OCI-LY3 (cell line): ENCODE measurements around the gene PKLR.

Experiments
- H2AFZ ChIP-seq: fragments of 200-600, 300-600 bp; shearing (Covaris generic); 2 replicates; pipeline ENCODE4 v1.6.0; 2014; ENCODE audit warnings: antibody characterized with exemption, low read depth, low read length
- H3K27ac ChIP-seq: fragments of 200-600, 300-600 bp; sonication (generic); 2 replicates; pipeline ENCODE4 v1.5.1; 2014; ENCODE audit warnings: mild to moderate bottlenecking, low read length, moderate library complexity, mixed read lengths
- H3K27me3 ChIP-seq: fragments of 200-600, 300-600 bp; sonication (generic); 2 replicates; pipeline ENCODE4 v1.6.1; 2014; ENCODE audit warnings: low read depth, low read length, mixed read lengths
- H3K36me3 ChIP-seq: fragments of 200-600, 300-600 bp; sonication (generic); replicated peaks from 2 replicates; pipeline ENCODE3; 2014; ENCODE audit warnings: low read depth, low read length, mixed read lengths
- H3K4me1 ChIP-seq: fragments of 300-600, 200-600 bp; sonication (generic); 2 replicates; pipeline ENCODE4 v1.6.1; 2014; ENCODE audit warnings: low read length, mixed read lengths
- H3K4me2 ChIP-seq: fragments of 200-600, 300-600 bp; sonication (generic); 2 replicates; pipeline ENCODE4 v1.6.1; 2014; ENCODE audit warnings: low read length, mixed read lengths
- H3K4me3 ChIP-seq: fragments of 300-600, 200-600 bp; sonication (generic); 2 replicates; pipeline ENCODE4 v1.5.1; 2014; ENCODE audit warnings: antibody characterized with exemption, mild to moderate bottlenecking, low read length, moderate library complexity
- H3K79me2 ChIP-seq: fragments of 300-600, 200-600 bp; shearing (Covaris generic); 2 replicates; pipeline ENCODE4 v1.6.1; 2014; ENCODE audit warnings: mild to moderate bottlenecking, low read length, mixed read lengths
- H3K9ac ChIP-seq: fragments of 300-600, 200-600 bp; shearing (Covaris generic); 2 replicates; pipeline ENCODE4 v1.6.0; 2014; ENCODE audit warnings: mild to moderate bottlenecking, low read length, moderate library complexity
- H3K9me3 ChIP-seq: fragments of 200-600, 300-600 bp; shearing (Covaris generic); 2 replicates; pipeline ENCODE4 v1.6.1; 2014; ENCODE audit warnings: low read length, mixed read lengths; ENCODE audit not compliant: insufficient read depth
- H4K20me1 ChIP-seq: fragments of 200-600, 300-600 bp; sonication (generic); 2 replicates; pipeline ENCODE4 v1.6.1; 2016; ENCODE audit warnings: low read length, mixed read lengths; ENCODE audit not compliant: insufficient read depth
- EZH2phosphoT487 ChIP-seq: fragments of 200-600 bp; shearing (Covaris generic); IDR thresholded peaks from 2 replicates; pipeline ENCODE4 v1.6.1; 2018; ENCODE audit warnings: antibody characterized with exemption, mixed run types, low read depth
- TF ChIP-seq, protein P1 (sequence below): fragments of 200-600, 300-600 bp; sonication (generic); IDR thresholded peaks from 2 replicates; pipeline ENCODE4 v1.5.1; 2014; ENCODE audit warnings: antibody characterized with exemption, low read length, low read depth

PKLR gene

DNA sequence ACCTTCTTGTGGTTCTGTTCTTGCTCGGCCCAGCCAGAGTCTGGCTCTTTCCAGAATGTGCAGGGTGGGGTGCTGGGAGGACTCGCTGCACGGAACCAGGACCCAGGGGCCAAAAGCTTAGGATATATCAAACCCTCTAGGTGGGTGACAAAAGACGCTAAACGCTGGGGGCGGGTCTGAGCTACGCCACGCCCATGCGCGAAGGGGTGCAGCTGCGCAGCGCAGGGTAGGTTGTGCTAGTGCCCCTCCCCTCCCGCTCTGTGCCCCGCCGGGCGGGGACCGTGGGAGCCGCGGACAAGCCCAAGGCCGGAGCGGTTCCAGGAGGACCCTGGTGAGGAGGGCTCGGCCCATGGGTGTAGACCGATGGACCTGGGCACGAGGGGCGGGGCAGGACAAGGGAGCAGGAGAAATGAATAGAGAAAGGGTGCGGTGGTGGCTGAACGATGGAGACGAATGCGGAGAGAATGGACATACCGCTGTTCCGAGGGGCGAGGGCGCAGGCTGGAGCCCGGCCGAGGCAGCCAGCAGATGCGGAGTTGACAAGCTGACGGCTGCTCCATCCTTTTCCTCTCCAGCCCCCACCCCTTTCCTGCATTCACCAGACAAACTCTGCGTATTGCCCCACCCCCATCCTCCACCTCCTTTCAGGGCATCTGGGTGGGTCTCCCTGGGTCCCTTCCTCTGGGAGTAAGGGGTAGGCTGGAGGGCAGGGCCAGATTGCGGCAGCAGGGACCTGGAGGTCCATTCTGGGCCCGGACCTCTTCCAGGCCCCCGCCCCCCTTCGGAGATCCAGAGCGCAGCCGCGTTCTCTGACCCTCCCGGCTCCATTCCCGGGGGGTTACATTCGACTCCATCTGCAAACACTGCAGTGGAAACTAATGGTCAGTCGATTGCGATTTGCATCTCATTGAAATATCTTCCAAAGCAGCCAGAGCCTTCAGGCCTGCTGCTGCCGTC is 19.7 kb upstream of the PKLR start, which contains the start of gene RUSC1:
RUSC1 (plus strand) TSS at position 234 of the 957 bp plus-strand sequence. CDS start 880 bp downstream, outside the sequence.
- peaks cover 19% of the 10 kb centered on the region for H3K4me1 ChIP-seq
- H3K27ac ChIP-seq = no peak within 1 kb of the TSS
- H2AFZ ChIP-seq = no peak within 1 kb of the TSS
- H4K20me1 ChIP-seq = peaks cover 36% of the 10 kb centered on the region
- no peak within 1 kb of the TSS for H3K4me2 ChIP-seq
- no peaks in the 10 kb centered on the region for H3K79me2 ChIP-seq
- H3K36me3 ChIP-seq = peaks cover 45% of the 10 kb centered on the region
- TF ChIP-seq EZH2phosphoT487 = no peak
- TF ChIP-seq, protein P1, sequence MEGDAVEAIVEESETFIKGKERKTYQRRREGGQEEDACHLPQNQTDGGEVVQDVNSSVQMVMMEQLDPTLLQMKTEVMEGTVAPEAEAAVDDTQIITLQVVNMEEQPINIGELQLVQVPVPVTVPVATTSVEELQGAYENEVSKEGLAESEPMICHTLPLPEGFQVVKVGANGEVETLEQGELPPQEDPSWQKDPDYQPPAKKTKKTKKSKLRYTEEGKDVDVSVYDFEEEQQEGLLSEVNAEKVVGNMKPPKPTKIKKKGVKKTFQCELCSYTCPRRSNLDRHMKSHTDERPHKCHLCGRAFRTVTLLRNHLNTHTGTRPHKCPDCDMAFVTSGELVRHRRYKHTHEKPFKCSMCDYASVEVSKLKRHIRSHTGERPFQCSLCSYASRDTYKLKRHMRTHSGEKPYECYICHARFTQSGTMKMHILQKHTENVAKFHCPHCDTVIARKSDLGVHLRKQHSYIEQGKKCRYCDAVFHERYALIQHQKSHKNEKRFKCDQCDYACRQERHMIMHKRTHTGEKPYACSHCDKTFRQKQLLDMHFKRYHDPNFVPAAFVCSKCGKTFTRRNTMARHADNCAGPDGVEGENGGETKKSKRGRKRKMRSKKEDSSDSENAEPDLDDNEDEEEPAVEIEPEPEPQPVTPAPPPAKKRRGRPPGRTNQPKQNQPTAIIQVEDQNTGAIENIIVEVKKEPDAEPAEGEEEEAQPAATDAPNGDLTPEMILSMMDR = no peak
- no peak within 1 kb of the TSS for H3K4me3 ChIP-seq
- no peaks in the 10 kb centered on the region for H3K9me3 ChIP-seq
- no peak within 1 kb of the TSS for H3K9ac ChIP-seq
- no peaks in the 10 kb centered on the region for H3K27me3 ChIP-seq

DNA sequence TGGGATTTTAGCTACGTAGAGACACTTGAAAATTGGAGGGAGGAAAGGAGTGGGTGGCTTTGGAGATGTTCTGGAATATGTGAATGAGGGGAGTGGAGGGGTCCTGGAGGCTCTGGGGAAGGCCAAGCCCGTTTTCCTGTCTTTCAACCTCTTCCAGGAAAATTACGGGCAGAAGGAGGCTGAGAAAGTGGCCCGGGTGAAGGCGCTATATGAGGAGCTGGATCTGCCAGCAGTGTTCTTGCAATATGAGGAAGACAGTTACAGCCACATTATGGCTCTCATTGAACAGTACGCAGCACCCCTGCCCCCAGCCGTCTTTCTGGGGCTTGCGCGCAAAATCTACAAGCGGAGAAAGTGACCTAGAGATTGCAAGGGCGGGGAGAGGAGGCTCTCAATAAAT is 19.0 kb upstream of the PKLR start:
- TF ChIP-seq, protein P1 = no peak
- TF ChIP-seq EZH2phosphoT487 = no peak
- H3K9ac ChIP-seq = no peak overlapping the region
- H3K27ac ChIP-seq = no peak overlapping the region
- no peak overlapping the region for H3K4me3 ChIP-seq
- no peaks in the 10 kb centered on the region for H3K27me3 ChIP-seq
- H3K9me3 ChIP-seq = no peaks in the 10 kb centered on the region
- peaks cover 36% of the 10 kb centered on the region for H4K20me1 ChIP-seq
- H3K4me2 ChIP-seq = no peak overlapping the region
- H3K36me3 ChIP-seq = peaks cover 45% of the 10 kb centered on the region
- peaks cover 20% of the 10 kb centered on the region for H3K4me1 ChIP-seq
- no peaks in the 10 kb centered on the region for H3K79me2 ChIP-seq
- H2AFZ ChIP-seq = no peak overlapping the region

DNA sequence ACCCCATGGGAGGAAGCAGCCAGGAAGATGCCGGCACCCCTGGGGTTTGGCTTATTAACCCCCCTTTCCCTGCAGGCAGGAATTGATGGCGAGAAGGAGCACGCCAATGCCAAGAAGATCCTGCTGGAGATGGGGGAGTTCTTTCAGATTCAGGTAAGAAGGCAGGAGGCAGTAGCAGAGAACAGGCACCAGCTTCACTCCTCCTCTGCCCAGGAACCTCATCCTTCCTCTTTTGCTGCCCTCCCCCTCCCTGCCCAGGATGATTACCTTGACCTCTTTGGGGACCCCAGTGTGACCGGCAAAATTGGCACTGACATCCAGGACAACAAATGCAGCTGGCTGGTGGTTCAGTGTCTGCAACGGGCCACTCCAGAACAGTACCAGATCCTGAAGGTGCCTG is 18.3 kb upstream of the PKLR start:
- H3K27ac ChIP-seq = no peak overlapping the region

DNA sequence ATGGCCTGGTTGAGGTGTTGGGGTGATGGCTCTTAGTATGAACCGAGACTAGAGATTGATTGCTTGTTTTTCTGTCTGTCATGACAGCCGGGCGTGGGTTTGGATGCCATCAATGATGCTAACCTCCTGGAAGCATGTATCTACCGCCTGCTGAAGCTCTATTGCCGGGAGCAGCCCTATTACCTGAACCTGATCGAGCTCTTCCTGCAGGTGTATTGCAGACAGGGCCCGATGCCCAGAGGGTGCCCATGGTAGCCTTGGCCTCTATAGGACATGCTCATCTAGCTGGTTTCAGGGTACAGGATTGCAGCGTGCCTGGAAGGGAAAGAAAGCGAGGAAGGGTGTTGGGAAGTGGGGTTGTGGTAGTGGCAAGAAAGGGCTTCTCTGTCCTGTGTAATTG is 16.8 kb upstream of the PKLR start:
- TF ChIP-seq EZH2phosphoT487 = no peak
- TF ChIP-seq, protein P1 = no peak

More for the DNA sequence above, 18.3 kb upstream of the PKLR start:
- Histone ChIP-seq H4K20me1 (peaks cover 36% of the 10 kb centered on the region), H2AFZ (no peak overlapping the region), H3K4me3 (no peak overlapping the region), H3K79me2 (peaks cover 5% of the 10 kb centered on the region), H3K9me3 (no peaks in the 10 kb centered on the region), H3K4me1 (peaks cover 23% of the 10 kb centered on the region), H3K27me3 (no peaks in the 10 kb centered on the region), H3K36me3 (peaks cover 50% of the 10 kb centered on the region), H3K4me2 (no peak overlapping the region), H3K9ac (no peak overlapping the region)
- TF ChIP-seq EZH2phosphoT487 = no peak
- TF ChIP-seq, protein P1 = no peak

More for the DNA sequence above, 16.8 kb upstream of the PKLR start:
- Histone ChIP-seq H3K36me3 (peaks cover 59% of the 10 kb centered on the region), H3K79me2 (peaks cover 16% of the 10 kb centered on the region), H3K4me1 (peaks cover 23% of the 10 kb centered on the region), H3K4me3 (no peak overlapping the region), H3K9me3 (no peaks in the 10 kb centered on the region), H4K20me1 (peaks cover 42% of the 10 kb centered on the region), H3K27ac (no peak overlapping the region), H3K9ac (no peak overlapping the region), H3K27me3 (no peaks in the 10 kb centered on the region), H3K4me2 (no peak overlapping the region), H2AFZ (no peak overlapping the region)
